GM12865 (cell line): ENCODE results near the gene RTN4R.
"Not testable (repeated sequence)": the region's sequence is repeated elsewhere in the genome, so short reads cannot be mapped to it uniquely, and the experiment has no call there.

ENCODE experiments used
- DNase-seq: peaks from one replicate; pipeline ENCODE4 v3.0.0; 2010; ENCODE audit warnings: low read depth
- H3K4me3 ChIP-seq: 2 replicates; pipeline ENCODE4 v1.5.1; 2011; ENCODE audit warnings: mild to moderate bottlenecking, low read depth, low read length, control low read depth
- TF ChIP-seq, protein P1 (sequence below): IDR thresholded peaks from 2 replicates; pipeline ENCODE4 v1.5.1; 2011; ENCODE audit warnings: low read length, control low read depth, low read depth, inconsistent platforms; ENCODE audit not compliant: insufficient read depth; ENCODE audit errors: missing control alignments

The RTN4R gene

GRCh38 chr22:20282901-20283673 is 15.0 kb upstream of the RTN4R start:
- DNase-seq: no peak
- TF ChIP-seq, protein P1, sequence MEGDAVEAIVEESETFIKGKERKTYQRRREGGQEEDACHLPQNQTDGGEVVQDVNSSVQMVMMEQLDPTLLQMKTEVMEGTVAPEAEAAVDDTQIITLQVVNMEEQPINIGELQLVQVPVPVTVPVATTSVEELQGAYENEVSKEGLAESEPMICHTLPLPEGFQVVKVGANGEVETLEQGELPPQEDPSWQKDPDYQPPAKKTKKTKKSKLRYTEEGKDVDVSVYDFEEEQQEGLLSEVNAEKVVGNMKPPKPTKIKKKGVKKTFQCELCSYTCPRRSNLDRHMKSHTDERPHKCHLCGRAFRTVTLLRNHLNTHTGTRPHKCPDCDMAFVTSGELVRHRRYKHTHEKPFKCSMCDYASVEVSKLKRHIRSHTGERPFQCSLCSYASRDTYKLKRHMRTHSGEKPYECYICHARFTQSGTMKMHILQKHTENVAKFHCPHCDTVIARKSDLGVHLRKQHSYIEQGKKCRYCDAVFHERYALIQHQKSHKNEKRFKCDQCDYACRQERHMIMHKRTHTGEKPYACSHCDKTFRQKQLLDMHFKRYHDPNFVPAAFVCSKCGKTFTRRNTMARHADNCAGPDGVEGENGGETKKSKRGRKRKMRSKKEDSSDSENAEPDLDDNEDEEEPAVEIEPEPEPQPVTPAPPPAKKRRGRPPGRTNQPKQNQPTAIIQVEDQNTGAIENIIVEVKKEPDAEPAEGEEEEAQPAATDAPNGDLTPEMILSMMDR: no peak
- H3K4me3 ChIP-seq: no peak overlapping the region

GRCh38 chr22:20281891-20282290 is 13.8 kb upstream of the RTN4R start:
- H3K4me3 ChIP-seq: no peak overlapping the region
- TF ChIP-seq, protein P1: no peak
- DNase-seq: no peak

DNA sequence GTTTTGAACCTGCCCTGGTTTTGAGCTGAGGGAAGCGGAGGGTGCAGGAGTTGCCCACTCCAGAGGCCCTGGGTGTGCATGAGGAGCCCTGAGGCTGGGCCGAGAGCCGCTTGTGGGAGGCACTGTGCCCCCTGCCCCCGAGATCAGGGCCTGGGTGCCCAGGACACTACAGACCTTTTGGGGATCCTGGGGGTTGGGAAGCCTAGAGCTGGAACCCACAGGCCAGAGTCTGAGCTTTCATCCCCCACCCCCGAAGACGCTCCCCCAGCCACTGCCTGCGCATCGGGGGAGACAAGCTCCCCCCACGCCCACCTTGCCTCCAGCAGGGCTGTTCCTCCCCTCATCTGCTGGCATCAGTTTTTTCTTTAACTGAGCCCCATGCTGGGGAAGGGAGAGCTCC is 13.4 kb upstream of the RTN4R start:
- not testable (repeated sequence) for DNase-seq, H3K4me3 ChIP-seq

DNA sequence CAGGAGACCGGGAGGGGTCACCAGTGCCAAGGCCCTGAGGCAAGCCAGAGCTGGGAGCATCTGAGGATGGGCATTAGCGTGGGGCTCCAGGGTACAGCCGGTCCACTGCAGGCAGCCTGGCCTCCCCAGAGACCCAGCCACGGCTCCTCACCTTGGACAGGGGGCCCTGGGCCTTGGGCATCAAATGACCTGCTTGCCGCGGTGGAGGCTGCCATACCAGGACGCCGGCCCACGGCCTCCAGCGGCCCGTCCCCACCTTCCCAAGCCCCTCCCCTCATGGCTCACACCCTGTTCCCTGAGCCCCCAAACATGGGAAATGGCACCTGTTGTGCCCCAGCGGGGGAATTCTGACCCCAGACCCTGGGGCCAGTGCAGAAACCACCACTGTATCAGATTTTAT is 12.7 kb upstream of the RTN4R start:
- TF ChIP-seq, protein P1: no peak
- H3K4me3 ChIP-seq: no peak overlapping the region
- DNase-seq: no peak

- DNase-seq, H3K4me3 ChIP-seq: not testable (repeated sequence)
Measured at GRCh38 chr22:20280163-20280562, 12.0 kb upstream of the RTN4R start.

- H3K4me3 ChIP-seq: no peak overlapping the region
- DNase-seq: no peak
- TF ChIP-seq, protein P1: no peak
Measured at GRCh38 chr22:20279662-20280134, 11.6 kb upstream of the RTN4R start.

DNA sequence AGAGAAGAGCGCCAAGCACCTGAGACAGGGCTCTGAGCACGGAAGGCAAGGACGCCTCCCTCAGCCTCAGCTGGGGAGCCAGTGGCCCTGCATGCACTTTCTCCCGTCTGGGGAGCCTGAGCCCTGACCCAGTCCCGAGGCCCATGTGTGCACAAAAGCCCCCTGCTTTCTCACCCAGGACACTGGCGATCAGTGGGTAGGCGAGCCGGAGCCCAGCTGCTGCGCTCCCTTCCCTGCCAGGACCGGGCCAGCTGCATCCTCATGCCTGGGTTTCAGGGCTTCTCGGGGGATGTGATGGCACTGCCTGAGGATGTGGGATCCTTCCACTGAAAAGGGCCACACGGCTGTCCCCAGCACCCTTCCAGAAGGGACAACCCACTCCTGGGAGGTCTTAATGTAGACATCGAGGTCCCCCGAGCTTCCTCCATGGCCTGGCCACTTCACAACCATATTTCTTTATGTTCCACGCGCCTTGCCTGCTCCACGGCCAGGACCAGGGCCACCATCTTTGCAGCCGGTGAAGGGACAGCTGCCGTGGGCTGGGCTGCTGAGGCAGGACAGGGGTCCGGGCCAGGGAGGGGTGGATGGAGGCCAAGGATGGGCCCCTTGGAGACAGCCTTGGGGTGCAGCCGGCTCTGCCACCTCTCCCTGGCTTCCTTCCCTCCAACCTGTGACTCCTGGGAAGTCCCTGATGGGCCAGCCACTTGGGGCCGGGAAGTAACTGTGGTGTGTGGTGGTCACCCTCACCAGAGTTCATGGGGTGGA is 10.8 kb upstream of the RTN4R start:
- DNase-seq, H3K4me3 ChIP-seq: not testable (repeated sequence)

GRCh38 chr22:20277936-20278635 is 10.0 kb upstream of the RTN4R start:
- not testable (repeated sequence) for DNase-seq, H3K4me3 ChIP-seq

DNA sequence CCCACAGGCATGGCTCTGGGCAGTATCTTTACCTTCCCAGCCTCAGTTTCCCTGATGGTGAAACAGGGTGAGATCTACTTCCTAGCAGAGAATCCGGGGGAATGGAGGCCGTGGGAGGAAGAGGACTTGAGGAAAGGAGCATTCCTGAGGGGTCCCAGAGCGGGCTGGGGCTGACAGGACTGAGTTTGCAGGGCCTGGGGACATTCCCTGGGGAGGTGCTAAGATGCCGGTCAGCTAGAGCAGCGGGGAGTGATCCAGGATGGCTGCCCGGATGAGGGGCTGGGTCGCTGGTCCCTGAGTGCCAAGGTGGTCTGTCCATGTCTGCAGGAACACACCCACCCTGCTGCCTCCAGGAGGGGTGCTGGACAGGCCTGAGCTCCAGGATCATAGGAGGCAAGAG is 8.3 kb upstream of the RTN4R start:
- TF ChIP-seq, protein P1: no peak
- H3K4me3 ChIP-seq: no peak overlapping the region
- no peak for DNase-seq
